Endothelial cell of umbilical vein (primary cell): ENCODE measurements around the gene SIVA1. TPM values are rescaled to one million over a fixed set of nuclear protein-coding genes. Genes with fewer than 3 reads are reported as not detected.

Experiments
- BruUV-seq: library from RNA; stranded (reverse); fragments of 400-500 nt; replicated peaks from 2 replicates; lab custom pipeline; 2021; lab: Mats Ljungman, UMichigan
- CTCF ChIA-PET: fragments of 300-600, 350-600 bp; sonication (Branson Sonifier 250); formaldehyde crosslinking; loops from one replicate; lab custom pipeline; 2021; ENCODE audit warnings: antibody characterized with exemption, inconsistent platforms; lab: Charles Lee
- POLR2A ChIA-PET: fragments of 300-600, 350-600 bp; sonication (Branson Sonifier 250); formaldehyde crosslinking; loops from one replicate; lab custom pipeline; 2021; ENCODE audit warnings: antibody characterized with exemption, inconsistent platforms; lab: Charles Lee
- DNase-seq: peaks from one replicate; pipeline ENCODE4 v3.0.0-alpha.2; 2011; ENCODE audit warnings: low read depth, low spot score
- FAIRE-seq: peaks from 2 replicates; lab custom pipeline; 2011; peaks lifted over from hg19 to GRCh38; lab: Jason Lieb, UNC
- H2AFZ ChIP-seq: 2 replicates; pipeline ENCODE4 v1.6.0; 2012; ENCODE audit warnings: low read depth, low read length, control low read depth, inconsistent platforms
- H3K27ac ChIP-seq: 2 replicates; pipeline ENCODE4 v1.5.1; 2011; ENCODE audit warnings: low read depth, mild to moderate bottlenecking, control low read depth, low read length, moderate library complexity; ENCODE audit not compliant: insufficient read depth
- H3K27me3 ChIP-seq, 2 experiments: 2 replicates each; pipeline versions ENCODE4 v1.6.0 to v1.6.1; 2011; ENCODE audit warnings: low read length in 2 of 2, mixed read lengths in 1 of 2; ENCODE audit not compliant: control insufficient read depth in 2 of 2, insufficient read depth in 2 of 2
- H3K36me3 ChIP-seq, 2 experiments: 2 replicates in 1 of 2; 3 replicates in 1 of 2; pipeline ENCODE4 v1.5.1; 2011; ENCODE audit warnings: low read length in 2 of 2, mild to moderate bottlenecking in 1 of 2, moderate library complexity in 1 of 2; ENCODE audit not compliant: control insufficient read depth in 2 of 2, insufficient read depth in 2 of 2; ENCODE audit errors: extremely low read depth in 1 of 2
- H3K4me1 ChIP-seq: 3 replicates; pipeline ENCODE4 v1.5.1; 2011; ENCODE audit warnings: mild to moderate bottlenecking, low read length; ENCODE audit not compliant: control insufficient read depth, insufficient read depth; ENCODE audit errors: extremely low read depth
- H3K4me2 ChIP-seq: 2 replicates; pipeline ENCODE4 v1.6.1; 2011; ENCODE audit warnings: low read length, control low read depth, mixed read lengths; ENCODE audit not compliant: insufficient read depth
- H3K4me3 ChIP-seq, 3 experiments: fragments of 200-600 bp in 1 of 3; sonication (generic), shearing (Covaris generic) in 1 of 3; replicated peaks in 1 of 3; 2 replicates each; pipeline ENCODE4 v1.5.1; 2011 to 2016; ENCODE audit warnings: control low read depth in 3 of 3, low read length in 3 of 3, mild to moderate bottlenecking in 2 of 3, inconsistent platforms in 1 of 3, low read depth in 1 of 3, moderate library complexity in 1 of 3; ENCODE audit not compliant: insufficient read depth in 1 of 3
- H3K79me2 ChIP-seq: 2 replicates; pipeline ENCODE4 v1.6.0; 2012; ENCODE audit warnings: low read length, inconsistent platforms; ENCODE audit not compliant: control insufficient read depth, insufficient read depth
- H3K9ac ChIP-seq: replicated peaks from 2 replicates; pipeline ENCODE3; 2011; ENCODE audit warnings: low read length, control low read depth; ENCODE audit not compliant: insufficient read depth; ENCODE audit errors: extremely low read depth
- H3K9me1 ChIP-seq: replicated peaks from 3 replicates; pipeline ENCODE4 v1.6.0; 2011; ENCODE audit warnings: mild to moderate bottlenecking, low read length; ENCODE audit not compliant: control insufficient read depth, insufficient read depth; ENCODE audit errors: extremely low read depth
- H3K9me3 ChIP-seq: replicated peaks from 2 replicates; pipeline ENCODE4 v1.5.1; 2012; ENCODE audit warnings: low read length, inconsistent platforms; ENCODE audit not compliant: control insufficient read depth, insufficient read depth
- H4K20me1 ChIP-seq: replicated peaks from 2 replicates; pipeline ENCODE3; 2011; ENCODE audit warnings: mild to moderate bottlenecking, low read length; ENCODE audit not compliant: control insufficient read depth, insufficient read depth; ENCODE audit errors: extremely low read depth
- EZH2 ChIP-seq: IDR thresholded peaks from 2 replicates; pipeline ENCODE4 v1.6.1; 2012; ENCODE audit warnings: borderline replicate concordance, low read depth, mild to moderate bottlenecking, moderate library complexity, low read length, inconsistent platforms; ENCODE audit not compliant: severe bottlenecking
- FOS ChIP-seq: IDR thresholded peaks from 2 replicates; pipeline ENCODE4 v1.6.1; 2011; ENCODE audit warnings: mild to moderate bottlenecking, low read length, moderate library complexity, borderline replicate concordance; ENCODE audit not compliant: insufficient read depth
- GATA2 ChIP-seq: IDR thresholded peaks from 2 replicates; pipeline ENCODE4 v1.7.0; 2011; ENCODE audit warnings: low read depth, mild to moderate bottlenecking, moderate library complexity, mixed read lengths, low read length; ENCODE audit not compliant: insufficient read length, insufficient read depth
- JUN ChIP-seq: IDR thresholded peaks from 2 replicates; pipeline ENCODE4 v1.6.1; 2011; ENCODE audit warnings: borderline replicate concordance, low read depth; ENCODE audit not compliant: insufficient read length, insufficient read depth
- MYC ChIP-seq: IDR thresholded peaks from one replicate; pipeline ENCODE4 v1.6.1; 2011; ENCODE audit warnings: mild to moderate bottlenecking, low read depth, low read length
- POLR2A ChIP-seq: IDR thresholded peaks from 2 replicates; pipeline ENCODE4 v1.6.1; 2012; ENCODE audit warnings: low read depth, mild to moderate bottlenecking, control low read depth, low read length
- POLR2AphosphoS5 ChIP-seq: IDR thresholded peaks from 2 replicates; pipeline ENCODE4 v1.6.1; 2012; ENCODE audit warnings: low read depth, mild to moderate bottlenecking, control low read depth, low read length, moderate library complexity; ENCODE audit not compliant: insufficient read depth
- dilution Hi-C: fragments of 300-500 bp; cut with MboI; formaldehyde crosslinking; loops from one replicate; pipeline ENCODE4 v1.15.0; 2019; ENCODE audit warnings: low sequenced_read_pairs; ENCODE audit not compliant: extremely low pct_ligation_motif_present
- intact Hi-C: fragments of 100-400 bp; cut with micrococcal nuclease; formaldehyde crosslinking; loops from one replicate; pipeline ENCODE4 v1.10.0; 2022
- polyA plus RNA-seq, 4 experiments: library from polyadenylated mRNA; depleted of rRNA in 3 of 4; stranded (reverse) in 3 of 4; unstranded in 1 of 4; fragments of >200 nt; gene quantifications; 2 replicates each; pipeline versions ENCODE4 v1.2.1 to v1.2.3, GENCODE V29; 2011 to 2012; ENCODE audit warnings: missing spikeins in 1 of 4
- total RNA-seq: library from RNA; stranded (reverse); gene quantifications from 2 replicates; pipeline ENCODE4 v1.2.3, GENCODE V29; 2021

Gene SIVA1
- total and polyA plus RNA-seq, 2 donors (not counting 3 experiments of a cell fraction or from before 2014, with no cell fraction given): 101 to 299 TPM

DNA sequence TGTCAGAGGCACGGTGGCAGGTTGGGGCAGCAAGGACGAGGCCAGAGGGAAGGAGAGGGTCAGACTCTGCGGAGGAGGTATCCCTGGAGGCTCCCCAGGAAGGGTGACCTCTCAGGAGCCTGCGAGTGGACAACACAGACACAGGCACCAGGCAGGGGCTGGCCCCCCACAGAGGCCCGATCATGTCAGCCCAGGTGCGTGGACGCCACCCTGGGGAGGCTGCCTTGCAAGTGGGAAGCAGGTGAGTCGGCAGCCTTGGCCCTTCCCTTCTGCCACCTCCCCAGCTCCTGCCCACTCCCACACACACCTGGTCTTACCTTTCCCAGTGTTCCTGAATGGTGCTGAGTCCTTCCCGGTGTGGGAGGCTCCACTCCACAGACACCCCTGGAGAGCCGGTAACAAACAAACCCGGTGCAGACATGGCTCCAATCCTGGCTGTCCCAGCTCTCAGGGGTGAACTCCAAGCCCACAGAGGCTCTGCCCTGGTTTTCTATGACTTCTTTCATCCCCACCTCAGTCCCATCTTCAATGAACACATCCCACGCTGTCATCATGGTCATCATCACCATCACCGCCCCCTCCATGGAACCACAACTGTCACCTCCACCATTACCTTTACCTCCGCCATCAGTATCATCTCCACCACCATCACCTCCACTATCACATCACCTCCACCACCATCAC lies 53.1 kb downstream of the SIVA1 start:
- BruUV-seq: no TSS peak
- Histone ChIP-seq H3K9me3 (no peaks in the 10 kb centered on the region), H3K9ac (no peak overlapping the region), H4K20me1 (no peaks in the 10 kb centered on the region), H3K4me2 (no peak overlapping the region), H3K9me1 (no peaks in the 10 kb centered on the region), H3K27me3 (no peaks in the 10 kb centered on the region), H3K36me3 (no peaks in the 10 kb centered on the region), H3K4me3 (no peak overlapping the region), H3K27ac (no peak overlapping the region), H3K4me1 (peaks cover 5% of the 10 kb centered on the region), H2AFZ (no peak overlapping the region), H3K79me2 (no peaks in the 10 kb centered on the region)
- no peak for TF ChIP-seq GATA2
- no peak for TF ChIP-seq JUN
- TF ChIP-seq POLR2AphosphoS5: no peak
- TF ChIP-seq POLR2A: no peak
- no peak for TF ChIP-seq EZH2
- TF ChIP-seq FOS: no peak
- no peak for TF ChIP-seq MYC
- ChIA-PET CTCF (interaction anchor here (1.3 kb wide), 1 partner anchor 37 kb away, joined by 3 read pairs; no protein-coding TSS in a partner anchor), POLR2A (no interaction called here)
- dilution Hi-C loops: no loop called here
- intact Hi-C loops: no loop called here
- DNase-seq (no peak), FAIRE-seq (no peak)
